T-helper 17 cell (primary cell): ENCODE results near the gene CFAP221. TPM values are rescaled to one million over a fixed set of nuclear protein-coding genes. Genes with fewer than 3 reads are reported as not detected.

Source experiments
- ATAC-seq: fragments of 150-1000 bp; cut with Tn5 transposase; 2 replicates; pipeline ENCODE4 v1.10.0; 2021; ENCODE audit warnings: mild to moderate bottlenecking, moderate library complexity
- DNase-seq, 3 donors: peaks; one replicate each; pipeline versions ENCODE4 v3.0.0 to v3.0.0-alpha.2; 2020 to 2021
- H3K9me3 ChIP-seq: one replicate; pipeline ENCODE4 v1.7.0; 2013; ENCODE audit warnings: low read length, mild to moderate bottlenecking; ENCODE audit not compliant: control insufficient read depth, poor library complexity, severe bottlenecking
- H3K27ac Mint-ChIP-seq: one replicate; pipeline ENCODE4 v1.8.0; 2022; ENCODE audit warnings: mild to moderate bottlenecking, moderate library complexity, mixed read lengths
- H3K27me3 Mint-ChIP-seq: one replicate; pipeline ENCODE4 v1.8.0; 2022; ENCODE audit warnings: mixed read lengths
- H3K36me3 Mint-ChIP-seq: one replicate; pipeline ENCODE4 v1.8.0; 2022; ENCODE audit warnings: low read depth, mixed read lengths
- H3K4me1 Mint-ChIP-seq: one replicate; pipeline ENCODE4 v1.8.0; 2022; ENCODE audit warnings: mild to moderate bottlenecking, mixed read lengths
- H3K4me3 Mint-ChIP-seq: one replicate; pipeline ENCODE4 v1.8.0; 2022; ENCODE audit warnings: mild to moderate bottlenecking, moderate library complexity, mixed read lengths
- total RNA-seq, 4 donors: library from RNA in 2 of 4; stranded (reverse) in 2 of 4; gene quantifications; one replicate each; pipeline ENCODE4 v1.2.3 and lab custom pipeline; 2022 to 2026

CFAP221 gene
- total RNA-seq, 2 donors from 2014 or later: not detected

DNA sequence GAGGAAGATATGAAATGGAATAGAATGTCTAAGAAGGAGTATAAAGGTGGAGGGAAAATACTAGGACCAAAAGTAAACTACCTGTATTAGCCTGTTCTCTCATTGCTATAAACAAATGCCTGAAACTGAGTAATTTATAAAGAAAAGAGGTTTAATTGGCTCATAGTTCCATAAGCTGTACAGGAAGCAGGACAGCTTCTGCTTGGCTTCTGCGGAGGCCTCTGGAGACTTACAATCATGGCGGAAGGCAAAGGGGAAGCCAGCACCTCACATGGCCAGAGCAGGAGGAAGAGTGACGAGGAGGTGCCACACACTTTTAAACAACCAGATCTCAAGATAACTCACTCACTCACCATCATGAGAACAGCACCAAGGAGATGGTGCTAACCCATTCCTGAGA lies 101.9 kb downstream of the CFAP221 start:
- Mint-ChIP-seq H3K27me3 (peaks cover 42% of the 10 kb centered on the region), H3K4me3 (no peak overlapping the region), H3K27ac (no peak overlapping the region), H3K4me1 (peaks cover 6% of the 10 kb centered on the region), H3K36me3 (no peaks in the 10 kb centered on the region)
- peaks cover 5% of the 10 kb centered on the region for H3K9me3 ChIP-seq
- ATAC-seq (no peak), DNase-seq (no peak)

DNA sequence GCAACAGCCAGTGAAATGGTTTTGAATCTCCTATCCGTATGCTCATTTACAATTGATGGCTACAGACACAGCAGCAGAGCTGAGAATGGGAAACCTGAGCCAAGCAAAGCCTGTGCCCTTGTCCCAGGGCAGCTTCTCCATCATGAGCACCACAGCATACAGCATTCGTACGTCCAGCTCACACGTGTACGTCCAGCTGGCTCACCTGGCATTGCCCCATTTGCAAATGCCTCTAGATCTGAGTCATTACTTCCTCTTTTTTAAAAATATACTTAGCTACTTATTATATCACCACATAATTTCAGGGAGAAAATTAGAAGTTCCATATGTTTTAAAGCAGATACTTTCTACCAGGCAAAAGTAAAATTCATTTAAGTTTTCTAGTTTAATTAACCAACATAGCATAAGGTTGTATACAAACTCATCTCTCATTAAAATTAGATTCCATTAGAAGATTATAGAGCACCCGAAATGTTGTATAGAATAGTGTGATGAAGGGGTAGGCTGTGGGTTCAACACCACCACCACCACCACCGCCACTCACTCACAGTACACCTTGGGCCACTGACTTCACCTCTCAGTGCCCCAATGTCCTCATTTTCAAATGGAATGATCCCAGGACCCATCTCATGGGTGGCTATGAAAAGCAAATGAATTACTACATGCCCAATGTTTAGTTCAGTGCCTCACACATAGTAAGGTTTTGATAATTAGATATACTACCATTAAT lies 103.4 kb downstream of the CFAP221 start:
- H3K4me3 Mint-ChIP-seq: no peak overlapping the region
- H3K27ac Mint-ChIP-seq: no peak overlapping the region
- H3K27me3 Mint-ChIP-seq: peaks cover 46% of the 10 kb centered on the region
- H3K4me1 Mint-ChIP-seq: peaks cover 3% of the 10 kb centered on the region
- DNase-seq: no peak
- peaks cover 5% of the 10 kb centered on the region for H3K9me3 ChIP-seq
- ATAC-seq: no peak
- H3K36me3 Mint-ChIP-seq: no peaks in the 10 kb centered on the region

DNA sequence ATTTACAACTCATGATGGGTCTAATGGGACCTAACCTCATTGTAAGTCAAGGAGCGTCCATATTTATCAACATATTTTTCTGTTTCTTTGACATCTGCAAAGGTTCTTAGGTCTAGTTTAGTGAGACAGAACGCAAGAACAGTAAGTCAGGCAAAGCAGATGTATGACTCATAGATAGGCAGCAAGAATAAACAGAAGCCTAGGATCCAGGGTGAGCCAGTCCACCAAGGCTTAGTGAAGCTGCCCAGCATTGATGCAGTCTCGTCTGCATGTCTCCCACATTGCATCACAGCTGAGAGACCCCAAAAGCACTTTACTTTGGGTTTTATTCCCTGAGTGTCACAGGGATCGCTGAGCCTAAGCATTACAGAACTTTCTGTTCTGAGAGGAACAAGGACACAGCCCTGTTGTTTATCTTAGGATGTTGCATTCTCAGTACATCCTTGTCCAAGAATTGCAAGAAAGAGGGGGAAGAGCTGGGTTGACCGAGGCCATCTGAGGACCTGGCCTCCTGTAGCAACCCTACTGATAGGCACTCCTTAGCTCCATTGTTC lies 105.2 kb downstream of the CFAP221 start:
- H3K9me3 ChIP-seq: peaks cover 5% of the 10 kb centered on the region
- DNase-seq (no peak), ATAC-seq (no peak)
- Mint-ChIP-seq H3K27ac (no peak overlapping the region), H3K36me3 (no peaks in the 10 kb centered on the region), H3K4me3 (no peak overlapping the region), H3K4me1 (peaks cover 3% of the 10 kb centered on the region), H3K27me3 (peaks cover 46% of the 10 kb centered on the region)

DNA sequence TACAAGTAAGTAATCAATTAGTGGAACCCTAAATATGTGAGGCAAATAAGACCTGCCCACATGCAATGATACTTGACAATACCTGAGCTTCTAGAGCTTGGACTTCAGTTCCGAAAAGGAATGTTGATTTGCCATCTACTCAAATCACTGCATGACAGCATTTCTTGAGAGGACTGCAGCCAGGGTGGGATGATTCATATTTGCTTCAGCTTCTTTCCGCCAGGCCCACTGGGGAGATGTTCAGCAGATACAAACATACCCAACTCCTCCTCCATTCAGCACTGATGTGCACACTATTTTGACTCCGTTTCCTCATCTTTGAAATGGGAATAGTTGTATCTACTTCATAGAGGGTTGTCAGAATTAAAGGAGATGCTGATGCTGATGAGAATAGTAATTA lies 106.0 kb downstream of the CFAP221 start:
- DNase-seq (no peak), ATAC-seq (no peak)
- H3K9me3 ChIP-seq: peaks cover 5% of the 10 kb centered on the region
- Mint-ChIP-seq H3K27ac (no peak overlapping the region), H3K36me3 (no peaks in the 10 kb centered on the region), H3K4me1 (peaks cover 3% of the 10 kb centered on the region), H3K4me3 (no peak overlapping the region), H3K27me3 (peaks cover 53% of the 10 kb centered on the region)

DNA sequence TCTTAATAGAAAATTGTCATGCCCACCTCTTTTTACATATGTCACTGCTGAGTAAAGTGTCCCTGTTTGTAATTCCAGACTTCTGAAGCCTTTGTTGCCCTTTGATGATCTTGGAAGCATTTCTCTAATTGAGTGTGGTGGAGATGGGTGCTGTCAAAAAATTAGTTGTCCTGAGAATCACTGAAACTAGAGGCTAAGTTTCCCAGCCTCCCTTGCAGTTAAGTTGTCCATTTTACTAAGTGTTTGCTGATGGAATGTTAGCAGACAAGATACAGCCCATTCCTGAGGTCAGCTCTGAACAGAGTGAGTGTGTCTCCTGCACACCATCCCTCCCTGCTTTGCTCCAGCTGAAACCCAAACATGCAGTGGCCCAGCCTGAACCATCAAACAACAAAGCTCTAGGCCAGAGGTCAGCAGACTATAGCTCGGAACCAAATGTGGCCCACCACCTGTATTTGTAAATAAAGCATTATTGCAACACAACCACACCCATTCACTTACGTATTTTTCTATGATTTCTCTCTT lies 106.7 kb downstream of the CFAP221 start:
- Mint-ChIP-seq H3K4me3 (no peak overlapping the region), H3K27me3 (peaks cover 54% of the 10 kb centered on the region), H3K36me3 (no peaks in the 10 kb centered on the region), H3K4me1 (peaks cover 2% of the 10 kb centered on the region), H3K27ac (no peak overlapping the region)
- ATAC-seq (no peak), DNase-seq (no peak)
- peaks cover 5% of the 10 kb centered on the region for H3K9me3 ChIP-seq

DNA sequence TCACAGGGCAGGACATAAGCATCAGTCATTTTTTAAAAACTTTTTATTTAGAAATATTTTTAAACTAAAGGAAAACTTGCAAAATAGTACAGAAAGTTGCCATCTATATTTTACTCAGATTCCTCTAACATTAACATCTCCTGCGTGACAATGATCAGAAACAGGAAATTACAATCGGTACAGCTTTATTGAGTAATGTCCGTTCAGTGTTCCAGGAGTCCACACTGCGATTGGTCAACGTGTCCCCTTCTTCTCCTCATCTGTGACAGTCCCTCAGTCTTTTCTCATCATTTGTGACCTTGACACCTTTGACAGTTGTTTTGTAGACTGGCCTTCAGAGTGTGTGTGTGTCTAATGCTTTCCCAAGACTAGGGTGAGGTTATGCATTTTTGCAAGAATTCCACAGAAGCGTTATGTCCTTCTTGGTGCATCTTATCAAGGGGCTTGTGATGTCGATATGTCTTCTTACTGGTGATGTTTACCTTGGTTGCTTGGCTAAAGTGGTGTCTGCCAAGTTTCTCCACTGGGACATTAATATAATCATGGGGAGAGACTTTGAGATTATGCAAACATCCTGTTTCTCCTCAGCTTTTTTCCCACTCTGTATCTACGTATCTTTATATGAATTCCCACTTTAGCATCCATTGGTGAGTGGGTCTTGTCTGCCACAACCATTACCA lies 113.4 kb downstream of the CFAP221 start:
- ATAC-seq (no peak), DNase-seq (no peak)
- peaks cover 7% of the 10 kb centered on the region for H3K4me1 Mint-ChIP-seq
- H3K27ac Mint-ChIP-seq: no peak overlapping the region
- H3K9me3 ChIP-seq: no peaks in the 10 kb centered on the region
- peaks cover 2% of the 10 kb centered on the region for H3K36me3 Mint-ChIP-seq
- no peak overlapping the region for H3K4me3 Mint-ChIP-seq
- H3K27me3 Mint-ChIP-seq: peaks cover 25% of the 10 kb centered on the region

DNA sequence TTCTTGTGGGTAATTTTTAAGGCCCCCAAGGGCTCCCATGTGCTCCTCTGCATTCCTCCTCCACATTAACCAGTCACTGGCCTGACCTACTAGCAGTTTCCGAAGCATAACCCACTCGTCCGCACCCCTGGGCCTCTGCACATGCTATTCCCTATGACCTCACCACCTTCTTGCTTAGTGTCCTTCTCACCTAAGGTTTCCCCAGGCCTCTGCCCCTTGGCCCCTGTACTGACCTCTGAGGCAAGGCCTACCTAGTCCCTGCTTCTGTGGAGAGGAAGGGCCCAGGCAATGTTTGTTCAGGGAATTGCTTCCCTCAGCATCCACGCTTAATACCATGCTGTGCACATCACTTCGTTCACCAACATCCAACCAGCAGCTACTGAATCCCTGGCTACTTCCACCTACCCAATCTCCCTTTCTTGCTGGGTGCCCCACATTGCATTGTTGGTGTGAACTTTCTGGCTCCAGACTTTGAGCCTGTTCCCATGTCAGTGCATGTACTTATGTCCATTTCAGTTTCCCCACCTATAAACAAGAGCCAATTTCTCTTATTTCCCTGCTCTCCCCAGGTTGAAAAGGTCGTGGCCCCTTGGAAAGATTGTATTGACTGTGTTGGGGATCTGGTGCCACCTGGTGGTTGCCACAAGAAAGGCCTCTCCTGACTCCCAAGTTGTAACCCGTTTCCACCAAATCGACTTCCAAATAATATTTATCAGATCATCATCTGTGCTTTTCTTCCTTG lies 115.5 kb downstream of the CFAP221 start:
- Mint-ChIP-seq H3K27ac (no peak overlapping the region), H3K27me3 (peaks cover 22% of the 10 kb centered on the region), H3K36me3 (peaks cover 4% of the 10 kb centered on the region), H3K4me1 (peaks cover 7% of the 10 kb centered on the region), H3K4me3 (no peak overlapping the region)
- no peak for DNase-seq
- H3K9me3 ChIP-seq: no peaks in the 10 kb centered on the region
- ATAC-seq: no peak

DNA sequence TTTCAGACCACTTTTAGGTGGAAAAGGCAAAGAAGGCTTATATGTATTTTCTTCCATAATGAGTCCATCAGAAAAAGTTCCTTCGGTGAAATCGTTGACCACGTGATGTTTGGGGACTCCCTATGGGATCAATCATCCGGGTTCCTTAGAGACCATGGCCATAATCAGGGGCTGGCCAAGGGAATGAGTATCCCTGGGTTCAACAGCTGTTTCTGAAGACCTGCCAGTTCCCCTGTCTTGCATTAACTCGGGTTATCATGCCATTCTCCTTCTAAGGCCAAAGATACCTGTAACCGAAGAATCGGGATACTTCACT lies 116.1 kb downstream of the CFAP221 start:
- H3K27ac Mint-ChIP-seq: no peak overlapping the region
- peaks cover 17% of the 10 kb centered on the region for H3K27me3 Mint-ChIP-seq

DNA sequence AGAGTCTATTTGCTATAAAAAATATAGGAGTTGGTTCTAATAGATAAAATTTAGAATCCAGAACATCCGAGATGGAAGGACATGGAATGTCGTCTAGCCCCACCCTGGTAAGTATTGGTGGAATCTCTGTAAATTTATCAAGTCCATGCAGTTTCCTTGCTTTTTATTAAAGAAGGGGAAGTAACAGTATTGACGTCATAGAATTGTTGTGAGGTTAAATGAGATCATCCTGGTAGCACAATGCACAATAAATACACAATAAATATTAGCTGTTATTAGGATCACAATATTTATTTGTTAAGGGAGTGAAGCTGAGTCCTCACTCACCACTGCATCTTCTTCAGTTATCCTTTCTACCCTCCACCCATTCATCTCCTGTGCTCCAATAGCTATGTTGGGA lies 118.0 kb downstream of the CFAP221 start:
- ATAC-seq: no peak
- Mint-ChIP-seq H3K4me3 (no peak overlapping the region), H3K4me1 (peaks cover 5% of the 10 kb centered on the region), H3K27me3 (peaks cover 8% of the 10 kb centered on the region), H3K36me3 (peaks cover 4% of the 10 kb centered on the region), H3K27ac (no peak overlapping the region)
- no peak for DNase-seq
- no peaks in the 10 kb centered on the region for H3K9me3 ChIP-seq

More for the DNA sequence above, 116.1 kb downstream of the CFAP221 start:
- H3K9me3 ChIP-seq: no peaks in the 10 kb centered on the region
- ATAC-seq: no peak
- no peak for DNase-seq
- peaks cover 4% of the 10 kb centered on the region for H3K36me3 Mint-ChIP-seq
- peaks cover 7% of the 10 kb centered on the region for H3K4me1 Mint-ChIP-seq
- H3K4me3 Mint-ChIP-seq: no peak overlapping the region

DNA sequence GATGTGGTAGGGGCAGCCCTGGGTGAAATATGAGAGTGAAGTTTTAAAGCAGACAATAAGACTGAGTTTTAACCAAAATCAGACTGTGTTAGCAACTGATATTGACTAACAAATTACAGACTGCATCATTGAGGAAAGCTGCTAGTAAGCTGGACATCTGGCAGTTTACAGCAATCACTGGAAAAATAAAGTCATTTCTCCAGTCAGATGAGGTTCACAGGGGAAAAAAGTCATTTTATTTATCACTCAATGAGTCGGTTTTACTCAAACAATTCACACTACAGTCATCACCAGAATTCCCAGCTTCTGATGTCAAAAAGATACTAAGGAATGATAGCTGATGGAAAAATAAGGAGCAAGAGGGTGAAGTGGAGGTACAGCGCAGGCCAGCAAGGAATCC lies 124.3 kb downstream of the CFAP221 start:
- peaks cover 2% of the 10 kb centered on the region for H3K36me3 Mint-ChIP-seq
- no peaks in the 10 kb centered on the region for H3K9me3 ChIP-seq
- ATAC-seq (no peak), DNase-seq (no peak)
- peaks cover 6% of the 10 kb centered on the region for H3K4me1 Mint-ChIP-seq
- no peaks in the 10 kb centered on the region for H3K27me3 Mint-ChIP-seq
- no peak overlapping the region for H3K4me3 Mint-ChIP-seq
- no peak overlapping the region for H3K27ac Mint-ChIP-seq

DNA sequence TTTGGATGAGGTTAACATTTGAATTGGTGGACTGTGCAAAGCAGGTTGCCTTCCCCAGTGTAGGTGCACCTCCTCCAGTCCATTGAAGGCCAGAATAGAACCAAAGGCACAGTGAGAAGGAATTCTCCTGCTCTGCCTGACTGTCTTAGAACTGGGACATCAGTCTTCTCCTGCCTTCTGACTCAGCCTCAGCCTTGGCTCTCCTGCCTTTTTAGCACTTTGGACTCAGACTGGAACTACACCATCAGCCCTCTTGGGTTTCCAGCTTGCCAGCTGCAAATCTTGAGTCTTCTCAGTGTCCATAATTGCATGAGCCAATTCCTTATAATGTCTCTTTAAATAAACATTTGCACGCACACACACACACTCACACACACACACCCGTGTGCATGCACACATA lies 126.8 kb downstream of the CFAP221 start:
- H3K36me3 Mint-ChIP-seq: no peaks in the 10 kb centered on the region
- no peak for ATAC-seq
- no peak for DNase-seq
- no peaks in the 10 kb centered on the region for H3K9me3 ChIP-seq
- no peaks in the 10 kb centered on the region for H3K27me3 Mint-ChIP-seq
- H3K4me3 Mint-ChIP-seq: no peak overlapping the region
- peaks cover 6% of the 10 kb centered on the region for H3K4me1 Mint-ChIP-seq
- no peak overlapping the region for H3K27ac Mint-ChIP-seq

DNA sequence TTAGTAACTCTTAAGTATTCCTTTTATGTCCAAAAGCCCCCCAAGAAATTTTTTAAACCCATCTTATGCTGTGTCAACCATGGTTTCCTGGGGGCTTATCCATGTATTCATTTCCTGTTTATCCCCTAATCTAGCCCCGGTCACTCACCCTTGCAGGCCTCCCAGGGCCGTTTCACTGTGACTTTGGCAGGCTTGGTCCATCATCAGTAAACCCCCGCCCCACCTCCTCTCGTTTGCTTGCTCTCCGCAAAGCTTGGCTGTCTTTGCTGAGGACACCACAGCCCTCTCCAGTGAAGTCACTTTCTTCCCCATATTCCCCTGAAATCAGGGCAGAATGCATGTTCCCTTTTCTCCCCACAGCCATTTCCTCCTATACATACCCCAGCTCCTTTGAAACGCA lies 127.5 kb downstream of the CFAP221 start:
- Mint-ChIP-seq H3K4me3 (no peak overlapping the region), H3K36me3 (no peaks in the 10 kb centered on the region), H3K4me1 (peaks cover 6% of the 10 kb centered on the region), H3K27ac (no peak overlapping the region), H3K27me3 (no peaks in the 10 kb centered on the region)
- DNase-seq: no peak
- no peak for ATAC-seq
- H3K9me3 ChIP-seq: no peaks in the 10 kb centered on the region

DNA sequence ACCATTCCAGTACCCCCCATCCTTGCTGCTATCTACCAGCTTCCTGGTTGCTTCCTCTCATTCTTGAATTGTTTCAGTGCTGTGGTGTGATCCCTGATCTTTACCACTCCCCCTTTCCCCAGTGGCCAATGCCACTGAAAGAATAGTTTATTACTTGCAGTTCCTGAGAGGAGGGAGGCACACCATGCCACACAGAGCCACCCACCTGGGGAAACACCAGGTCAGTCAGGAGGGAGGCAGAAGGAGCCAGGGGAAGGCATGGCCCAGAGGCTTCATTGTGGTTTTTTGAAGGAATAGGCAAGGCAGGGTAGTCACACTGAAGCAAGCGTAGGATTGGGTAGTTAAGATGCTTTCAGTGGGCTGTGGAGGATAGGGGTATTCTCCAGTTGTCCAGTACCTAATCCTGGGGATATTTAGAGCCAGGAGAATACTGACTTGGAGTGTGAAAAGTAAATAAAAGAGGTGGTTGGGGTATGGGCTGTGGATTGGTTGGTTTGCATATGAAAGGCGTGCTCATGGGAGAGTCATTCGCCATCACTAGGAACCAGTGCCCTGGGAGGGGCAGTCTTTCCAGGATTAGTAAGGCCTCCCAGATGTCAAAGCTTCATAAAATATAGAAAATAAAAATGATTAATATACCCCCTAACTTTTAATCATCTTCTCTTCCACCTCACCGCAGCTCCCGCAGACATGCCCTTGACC lies 128.1 kb downstream of the CFAP221 start:
- Mint-ChIP-seq H3K4me3 (no peak overlapping the region), H3K4me1 (peaks cover 6% of the 10 kb centered on the region), H3K36me3 (no peaks in the 10 kb centered on the region), H3K27ac (no peak overlapping the region), H3K27me3 (no peaks in the 10 kb centered on the region)
- ATAC-seq (no peak), DNase-seq (no peak)
- H3K9me3 ChIP-seq: no peaks in the 10 kb centered on the region
